HEK293 (cell line): ENCODE results near the gene UBAC2.

Source experiments
- CTCF ChIA-PET: fragments of 350-600 bp; formaldehyde crosslinking; extraction: SDS; loops from one replicate; lab custom pipeline; 2021; ENCODE audit warnings: antibody characterized with exemption; lab: Yijun Ruan, JAX
- POLR2A ChIA-PET: fragments of 300-600 bp; formaldehyde crosslinking; extraction: SDS; loops from one replicate; lab custom pipeline; 2020; ENCODE audit warnings: antibody characterized with exemption, inconsistent platforms; lab: Yijun Ruan, JAX
- H3K27ac ChIP-seq: fragments of 200-500 bp; sonication (Bioruptor generic); 2 replicates; pipeline ENCODE4 v1.5.1; 2014; ENCODE audit warnings: low read depth, low read length, control low read depth, inconsistent platforms; ENCODE audit errors: extremely low read depth
- H3K36me3 ChIP-seq, 2 experiments: fragments of 200-500 bp in 1 of 2; sonication (Bioruptor generic) in 1 of 2; 1 replicate in 1 of 2; 2 replicates in 1 of 2; pipeline ENCODE4 v1.5.1; 2014 to 2017; ENCODE audit warnings: inconsistent platforms in 2 of 2, low read length in 2 of 2; ENCODE audit not compliant: control insufficient read depth in 2 of 2, insufficient read depth in 1 of 2
- H3K4me1 ChIP-seq: fragments of 200-500 bp; sonication (Bioruptor generic); 2 replicates; pipeline ENCODE4 v1.5.1; 2014; ENCODE audit warnings: mild to moderate bottlenecking, low read length, inconsistent platforms; ENCODE audit not compliant: control insufficient read depth, insufficient read depth
- H3K4me3 ChIP-seq: 2 replicates; pipeline ENCODE4 v1.5.1; 2011; ENCODE audit warnings: low read depth, mild to moderate bottlenecking, control low read depth, low read length, moderate library complexity
- H3K9me3 ChIP-seq: fragments of 200-500 bp; sonication (Bioruptor generic); 2 replicates; pipeline ENCODE4 v1.5.1; 2014; ENCODE audit warnings: low read depth, low read length, inconsistent platforms; ENCODE audit not compliant: control insufficient read depth, insufficient read depth
- OSR2 ChIP-seq: fragments of 450-650 bp; formaldehyde crosslinking; IDR thresholded peaks from 2 replicates; pipeline ENCODE4 v1.5.1; 2016; ENCODE audit warnings: missing biosample characterization, missing genetic modification characterization
- OVOL3 ChIP-seq: fragments of 450-650 bp; formaldehyde crosslinking; IDR thresholded peaks from 2 replicates; pipeline ENCODE4 v1.5.1; 2016; ENCODE audit warnings: missing biosample characterization, missing genetic modification characterization
- PRDM4 ChIP-seq: fragments of 450-650 bp; formaldehyde crosslinking; IDR thresholded peaks from 2 replicates; pipeline ENCODE4 v1.5.1; 2017; ENCODE audit warnings: missing biosample characterization, missing genetic modification characterization
- ZFP69B ChIP-seq: fragments of 450-650 bp; formaldehyde crosslinking; IDR thresholded peaks from 2 replicates; pipeline ENCODE4 v1.5.1; 2016; ENCODE audit warnings: missing biosample characterization, missing genetic modification characterization
- ZIC2 ChIP-seq: fragments of 450-650 bp; formaldehyde crosslinking; IDR thresholded peaks from 2 replicates; pipeline ENCODE4 v1.5.1; 2016; ENCODE audit warnings: missing biosample characterization, missing genetic modification characterization
- ZNF174 ChIP-seq: fragments of 450-650 bp; formaldehyde crosslinking; IDR thresholded peaks from 2 replicates; pipeline ENCODE4 v1.5.0; 2017; ENCODE audit warnings: missing biosample characterization, mild to moderate bottlenecking, missing genetic modification characterization
- ZNF175 ChIP-seq: fragments of 450-650 bp; formaldehyde crosslinking; IDR thresholded peaks from 2 replicates; pipeline ENCODE4 v1.5.1; 2016; ENCODE audit warnings: missing biosample characterization, missing genetic modification characterization
- ZNF18 ChIP-seq: fragments of 450-650 bp; formaldehyde crosslinking; IDR thresholded peaks from 2 replicates; pipeline ENCODE4 v1.5.1; 2016; ENCODE audit warnings: missing biosample characterization, missing genetic modification characterization
- ZNF248 ChIP-seq: fragments of 450-650 bp; formaldehyde crosslinking; IDR thresholded peaks from 2 replicates; pipeline ENCODE4 v1.5.1; 2017; ENCODE audit warnings: missing biosample characterization, missing genetic modification characterization
- ZNF416 ChIP-seq: fragments of 450-650 bp; formaldehyde crosslinking; IDR thresholded peaks from 2 replicates; pipeline ENCODE4 v1.5.1; 2016; ENCODE audit warnings: missing biosample characterization, missing genetic modification characterization
- ZNF426 ChIP-seq: fragments of 450-650 bp; formaldehyde crosslinking; IDR thresholded peaks from 2 replicates; pipeline ENCODE4 v1.5.1; 2017; ENCODE audit warnings: missing biosample characterization, missing genetic modification characterization, mild to moderate bottlenecking, inconsistent platforms, moderate library complexity
- ZNF561 ChIP-seq: fragments of 450-650 bp; IDR thresholded peaks from 2 replicates; pipeline ENCODE4 v1.5.1; 2018; ENCODE audit warnings: missing biosample characterization, missing genetic modification characterization, borderline replicate concordance
- ZNF626 ChIP-seq: fragments of 450-650 bp; sonication (Bioruptor Pico); formaldehyde crosslinking; IDR thresholded peaks from 2 replicates; pipeline ENCODE4 v1.5.1; 2018; ENCODE audit warnings: missing biosample characterization, missing genetic modification characterization, inconsistent platforms
- ZNF629 ChIP-seq: fragments of 450-650 bp; formaldehyde crosslinking; IDR thresholded peaks from 2 replicates; pipeline ENCODE4 v1.5.1; 2017; ENCODE audit warnings: missing biosample characterization, missing genetic modification characterization
- TF ChIP-seq, protein P1 (sequence below): fragments of 450-650 bp; formaldehyde crosslinking; IDR thresholded peaks from 2 replicates; pipeline ENCODE4 v1.5.1; 2016; ENCODE audit warnings: missing biosample characterization, missing genetic modification characterization
- TF ChIP-seq, protein P2 (sequence below): fragments of 450-650 bp; formaldehyde crosslinking; IDR thresholded peaks from 2 replicates; pipeline ENCODE4 v1.5.1; 2016; ENCODE audit warnings: missing biosample characterization, missing genetic modification characterization
- TF ChIP-seq, protein P3 (sequence below): fragments of 450-650 bp; formaldehyde crosslinking; IDR thresholded peaks from 2 replicates; pipeline ENCODE4 v1.5.1; 2016; ENCODE audit warnings: missing biosample characterization, missing genetic modification characterization
- TF ChIP-seq, protein P4 (sequence below): fragments of 450-650 bp; formaldehyde crosslinking; IDR thresholded peaks from 2 replicates; pipeline ENCODE4 v1.5.1; 2017; ENCODE audit warnings: missing biosample characterization, mild to moderate bottlenecking, missing genetic modification characterization, moderate library complexity

Gene UBAC2

DNA sequence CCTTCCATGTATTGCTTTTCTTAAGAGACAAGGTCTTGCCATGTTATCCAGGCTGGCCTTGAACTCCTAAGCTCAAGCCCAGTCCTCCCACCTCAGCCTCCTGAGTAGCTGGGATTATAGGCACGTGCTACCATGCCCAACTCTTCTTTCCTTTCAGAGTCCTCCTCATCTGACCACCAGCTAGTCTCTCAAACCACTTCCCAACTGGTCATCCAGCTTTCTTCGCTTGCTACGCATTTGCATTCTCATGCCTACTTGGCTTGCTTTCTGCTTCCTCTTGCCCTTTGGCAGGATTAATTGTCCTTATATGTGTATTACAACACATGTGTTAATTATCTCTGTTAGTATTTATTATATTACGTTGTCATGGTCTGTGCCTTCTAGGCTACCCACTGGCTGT lies 51.3 kb downstream of the UBAC2 start:
- Histone ChIP-seq H3K4me3 (no peak overlapping the region), H3K36me3 (peaks cover 0 to 5% of the 10 kb centered on the region in 2 experiments; a peak in 2 of 3 replicates), H3K27ac (no peak overlapping the region), H3K9me3 (no peaks in the 10 kb centered on the region), H3K4me1 (no peaks in the 10 kb centered on the region)
- ChIA-PET CTCF (no interaction called here), POLR2A (no interaction called here)
- TF ChIP-seq ZNF629 (tag by site-specific recombination) (no peak), ZNF174 (tag by site-specific recombination) (no peak), OVOL3 (tag by site-specific recombination) (no peak), ZNF248 (no peak), ZNF561 (tag by site-specific recombination) (no peak), ZFP69B (no peak), ZNF626 (tag by site-specific recombination) (no peak), PRDM4 (tag by site-specific recombination) (no peak), ZNF175 (tag by site-specific recombination) (no peak), ZIC2 (tag by site-specific recombination) (no peak), ZNF18 (no peak), ZNF426 (tag by site-specific recombination) (no peak), ZNF416 (no peak), OSR2 (tag by site-specific recombination) (no peak)
- TF ChIP-seq, protein P1, sequence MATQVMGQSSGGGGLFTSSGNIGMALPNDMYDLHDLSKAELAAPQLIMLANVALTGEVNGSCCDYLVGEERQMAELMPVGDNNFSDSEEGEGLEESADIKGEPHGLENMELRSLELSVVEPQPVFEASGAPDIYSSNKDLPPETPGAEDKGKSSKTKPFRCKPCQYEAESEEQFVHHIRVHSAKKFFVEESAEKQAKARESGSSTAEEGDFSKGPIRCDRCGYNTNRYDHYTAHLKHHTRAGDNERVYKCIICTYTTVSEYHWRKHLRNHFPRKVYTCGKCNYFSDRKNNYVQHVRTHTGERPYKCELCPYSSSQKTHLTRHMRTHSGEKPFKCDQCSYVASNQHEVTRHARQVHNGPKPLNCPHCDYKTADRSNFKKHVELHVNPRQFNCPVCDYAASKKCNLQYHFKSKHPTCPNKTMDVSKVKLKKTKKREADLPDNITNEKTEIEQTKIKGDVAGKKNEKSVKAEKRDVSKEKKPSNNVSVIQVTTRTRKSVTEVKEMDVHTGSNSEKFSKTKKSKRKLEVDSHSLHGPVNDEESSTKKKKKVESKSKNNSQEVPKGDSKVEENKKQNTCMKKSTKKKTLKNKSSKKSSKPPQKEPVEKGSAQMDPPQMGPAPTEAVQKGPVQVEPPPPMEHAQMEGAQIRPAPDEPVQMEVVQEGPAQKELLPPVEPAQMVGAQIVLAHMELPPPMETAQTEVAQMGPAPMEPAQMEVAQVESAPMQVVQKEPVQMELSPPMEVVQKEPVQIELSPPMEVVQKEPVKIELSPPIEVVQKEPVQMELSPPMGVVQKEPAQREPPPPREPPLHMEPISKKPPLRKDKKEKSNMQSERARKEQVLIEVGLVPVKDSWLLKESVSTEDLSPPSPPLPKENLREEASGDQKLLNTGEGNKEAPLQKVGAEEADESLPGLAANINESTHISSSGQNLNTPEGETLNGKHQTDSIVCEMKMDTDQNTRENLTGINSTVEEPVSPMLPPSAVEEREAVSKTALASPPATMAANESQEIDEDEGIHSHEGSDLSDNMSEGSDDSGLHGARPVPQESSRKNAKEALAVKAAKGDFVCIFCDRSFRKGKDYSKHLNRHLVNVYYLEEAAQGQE (tag by site-specific recombination), result no peak
- TF ChIP-seq, protein P2, sequence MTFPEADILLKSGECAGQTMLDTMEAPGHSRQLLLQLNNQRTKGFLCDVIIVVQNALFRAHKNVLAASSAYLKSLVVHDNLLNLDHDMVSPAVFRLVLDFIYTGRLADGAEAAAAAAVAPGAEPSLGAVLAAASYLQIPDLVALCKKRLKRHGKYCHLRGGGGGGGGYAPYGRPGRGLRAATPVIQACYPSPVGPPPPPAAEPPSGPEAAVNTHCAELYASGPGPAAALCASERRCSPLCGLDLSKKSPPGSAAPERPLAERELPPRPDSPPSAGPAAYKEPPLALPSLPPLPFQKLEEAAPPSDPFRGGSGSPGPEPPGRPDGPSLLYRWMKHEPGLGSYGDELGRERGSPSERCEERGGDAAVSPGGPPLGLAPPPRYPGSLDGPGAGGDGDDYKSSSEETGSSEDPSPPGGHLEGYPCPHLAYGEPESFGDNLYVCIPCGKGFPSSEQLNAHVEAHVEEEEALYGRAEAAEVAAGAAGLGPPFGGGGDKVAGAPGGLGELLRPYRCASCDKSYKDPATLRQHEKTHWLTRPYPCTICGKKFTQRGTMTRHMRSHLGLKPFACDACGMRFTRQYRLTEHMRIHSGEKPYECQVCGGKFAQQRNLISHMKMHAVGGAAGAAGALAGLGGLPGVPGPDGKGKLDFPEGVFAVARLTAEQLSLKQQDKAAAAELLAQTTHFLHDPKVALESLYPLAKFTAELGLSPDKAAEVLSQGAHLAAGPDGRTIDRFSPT, result no peak
- TF ChIP-seq, protein P3, sequence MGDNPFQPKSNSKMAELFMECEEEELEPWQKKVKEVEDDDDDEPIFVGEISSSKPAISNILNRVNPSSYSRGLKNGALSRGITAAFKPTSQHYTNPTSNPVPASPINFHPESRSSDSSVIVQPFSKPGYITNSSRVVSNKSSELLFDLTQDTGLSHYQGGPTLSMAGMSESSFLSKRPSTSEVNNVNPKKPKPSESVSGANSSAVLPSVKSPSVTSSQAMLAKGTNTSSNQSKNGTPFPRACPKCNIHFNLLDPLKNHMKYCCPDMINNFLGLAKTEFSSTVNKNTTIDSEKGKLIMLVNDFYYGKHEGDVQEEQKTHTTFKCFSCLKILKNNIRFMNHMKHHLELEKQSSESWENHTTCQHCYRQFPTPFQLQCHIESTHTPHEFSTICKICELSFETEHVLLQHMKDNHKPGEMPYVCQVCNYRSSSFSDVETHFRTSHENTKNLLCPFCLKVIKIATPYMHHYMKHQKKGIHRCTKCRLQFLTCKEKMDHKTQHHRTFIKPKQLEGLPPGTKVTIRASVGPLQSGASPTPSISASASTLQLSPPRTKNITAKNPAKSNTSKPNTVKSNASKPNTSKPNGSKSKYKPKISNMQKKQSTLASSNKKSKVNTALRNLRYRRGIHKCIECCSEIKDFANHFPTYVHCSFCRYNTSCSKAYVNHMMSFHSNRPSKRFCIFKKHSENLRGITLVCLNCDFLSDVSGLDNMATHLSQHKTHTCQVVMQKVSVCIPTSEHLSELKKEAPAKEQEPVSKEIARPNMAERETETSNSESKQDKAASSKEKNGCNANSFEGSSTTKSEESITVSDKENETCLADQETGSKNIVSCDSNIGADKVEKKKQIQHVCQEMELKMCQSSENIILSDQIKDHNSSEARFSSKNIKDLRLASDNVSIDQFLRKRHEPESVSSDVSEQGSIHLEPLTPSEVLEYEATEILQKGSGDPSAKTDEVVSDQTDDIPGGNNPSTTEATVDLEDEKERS, result no peak
- TF ChIP-seq, protein P4, sequence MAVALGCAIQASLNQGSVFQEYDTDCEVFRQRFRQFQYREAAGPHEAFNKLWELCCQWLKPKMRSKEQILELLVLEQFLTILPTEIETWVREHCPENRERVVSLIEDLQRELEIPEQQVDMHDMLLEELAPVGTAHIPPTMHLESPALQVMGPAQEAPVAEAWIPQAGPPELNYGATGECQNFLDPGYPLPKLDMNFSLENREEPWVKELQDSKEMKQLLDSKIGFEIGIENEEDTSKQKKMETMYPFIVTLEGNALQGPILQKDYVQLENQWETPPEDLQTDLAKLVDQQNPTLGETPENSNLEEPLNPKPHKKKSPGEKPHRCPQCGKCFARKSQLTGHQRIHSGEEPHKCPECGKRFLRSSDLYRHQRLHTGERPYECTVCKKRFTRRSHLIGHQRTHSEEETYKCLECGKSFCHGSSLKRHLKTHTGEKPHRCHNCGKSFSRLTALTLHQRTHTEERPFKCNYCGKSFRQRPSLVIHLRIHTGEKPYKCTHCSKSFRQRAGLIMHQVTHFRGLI, result no peak
